ENCODE data around the gene SORL1. TPM values are rescaled to one million over a fixed set of nuclear protein-coding genes. Genes with fewer than 3 reads are reported as not detected.

The SORL1 gene
- total RNA-seq, 1 experiment from 2014 or later: 0.05 TPM

DNA sequence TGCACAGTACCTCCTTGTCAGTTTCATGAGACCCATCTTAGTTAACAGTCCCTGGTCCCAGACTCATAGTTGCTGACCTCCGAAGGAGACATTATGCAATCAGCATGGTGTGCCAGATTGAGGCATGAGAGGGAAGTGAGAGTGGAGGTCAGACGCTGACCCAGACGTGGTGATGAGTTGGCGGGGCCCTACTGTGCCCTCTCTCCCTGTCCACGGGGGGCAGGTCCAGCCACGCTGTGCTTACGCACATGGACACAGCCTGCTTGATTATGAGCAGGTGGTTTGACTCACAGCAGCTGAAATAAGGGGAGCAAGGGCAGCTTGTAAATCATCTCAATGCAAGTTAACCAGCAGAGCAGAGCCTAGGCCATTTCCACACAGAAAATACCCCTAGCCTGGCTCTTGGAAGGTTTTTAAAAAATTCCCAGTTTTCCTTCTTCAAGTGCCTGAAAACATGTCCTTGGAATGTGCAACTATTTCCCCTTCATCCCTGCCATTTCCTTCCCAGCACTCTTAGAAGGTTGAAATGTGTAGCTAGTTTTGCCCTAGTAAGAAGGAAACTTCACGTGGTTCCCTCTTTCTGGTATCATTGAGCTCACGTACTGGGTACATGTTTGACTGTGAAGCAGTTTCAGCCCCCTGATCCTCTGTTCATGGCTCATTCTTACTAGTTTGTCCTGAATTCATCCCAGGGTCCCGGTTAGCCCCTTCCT, 123.3 kb downstream of the SORL1 start:
- Histone ChIP-seq H3K9me3 (replicated peaks) (no peaks in the 10 kb centered on the region), H3K36me3 (no peaks in the 10 kb centered on the region), H3K4me3 (no peak overlapping the region), H3K27me3 (replicated peaks) (no peaks in the 10 kb centered on the region), H3K4me1 (replicated peaks) (no peaks in the 10 kb centered on the region), H3K27ac (no peak overlapping the region)
- no peak for DNase-seq (ENCODE audit: low read depth in 1 of 2, low spot score in 2 of 2)

DNA sequence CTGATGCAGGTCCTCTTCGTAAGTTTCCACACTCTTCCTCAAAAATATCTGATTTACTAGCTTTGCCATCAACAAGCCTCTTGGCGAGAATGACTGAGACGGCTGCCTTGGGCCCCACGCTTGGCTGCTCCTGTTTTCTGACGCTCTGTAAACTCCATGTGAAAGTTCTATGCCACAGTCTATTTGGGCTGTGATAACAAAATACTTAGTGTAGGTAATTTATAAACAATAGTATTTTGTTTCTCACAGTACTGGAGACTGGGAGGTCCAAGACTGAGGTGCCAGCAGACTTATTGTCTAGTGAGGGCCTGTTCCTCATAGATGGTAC, 123.8 kb downstream of the SORL1 start:
- Histone ChIP-seq H3K36me3 (no peaks in the 10 kb centered on the region), H3K27ac (no peak overlapping the region)
- no peak for DNase-seq (ENCODE audit: low read depth in 1 of 2, low spot score in 2 of 2)

DNA sequence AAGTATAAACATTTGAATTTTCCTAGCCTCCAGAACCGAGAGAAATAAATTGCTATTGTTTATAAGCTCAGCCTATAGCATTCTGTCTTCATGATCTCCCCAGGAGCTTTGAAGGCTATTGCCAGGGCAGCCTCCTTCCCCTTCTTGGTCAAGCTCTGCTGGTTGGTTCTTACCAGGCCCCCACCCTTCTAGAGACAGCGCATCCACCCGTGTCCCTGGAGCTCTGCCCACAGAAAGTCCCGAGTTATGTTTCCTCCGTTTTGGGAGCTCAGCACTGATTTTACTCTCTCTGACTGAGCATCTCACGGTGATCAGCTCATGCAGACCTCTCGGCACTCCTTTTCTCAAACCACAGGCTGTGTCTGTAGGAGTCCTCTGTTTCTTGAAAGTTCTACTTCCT, 124.4 kb downstream of the SORL1 start:
- no peaks in the 10 kb centered on the region for H3K4me1 ChIP-seq (replicated peaks)
- H3K36me3 ChIP-seq: no peaks in the 10 kb centered on the region
- H3K27ac ChIP-seq: no peak overlapping the region
- H3K9me3 ChIP-seq (replicated peaks): no peaks in the 10 kb centered on the region
- DNase-seq (ENCODE audit: low read depth in 1 of 2, low spot score in 2 of 2): no peak
- H3K4me3 ChIP-seq: no peak overlapping the region
- H3K27me3 ChIP-seq (replicated peaks): no peaks in the 10 kb centered on the region

More for the DNA sequence above, 123.8 kb downstream of the SORL1 start:
- Histone ChIP-seq H3K27me3 (replicated peaks) (no peaks in the 10 kb centered on the region), H3K4me1 (replicated peaks) (no peaks in the 10 kb centered on the region), H3K4me3 (no peak overlapping the region), H3K9me3 (replicated peaks) (no peaks in the 10 kb centered on the region)

DNA sequence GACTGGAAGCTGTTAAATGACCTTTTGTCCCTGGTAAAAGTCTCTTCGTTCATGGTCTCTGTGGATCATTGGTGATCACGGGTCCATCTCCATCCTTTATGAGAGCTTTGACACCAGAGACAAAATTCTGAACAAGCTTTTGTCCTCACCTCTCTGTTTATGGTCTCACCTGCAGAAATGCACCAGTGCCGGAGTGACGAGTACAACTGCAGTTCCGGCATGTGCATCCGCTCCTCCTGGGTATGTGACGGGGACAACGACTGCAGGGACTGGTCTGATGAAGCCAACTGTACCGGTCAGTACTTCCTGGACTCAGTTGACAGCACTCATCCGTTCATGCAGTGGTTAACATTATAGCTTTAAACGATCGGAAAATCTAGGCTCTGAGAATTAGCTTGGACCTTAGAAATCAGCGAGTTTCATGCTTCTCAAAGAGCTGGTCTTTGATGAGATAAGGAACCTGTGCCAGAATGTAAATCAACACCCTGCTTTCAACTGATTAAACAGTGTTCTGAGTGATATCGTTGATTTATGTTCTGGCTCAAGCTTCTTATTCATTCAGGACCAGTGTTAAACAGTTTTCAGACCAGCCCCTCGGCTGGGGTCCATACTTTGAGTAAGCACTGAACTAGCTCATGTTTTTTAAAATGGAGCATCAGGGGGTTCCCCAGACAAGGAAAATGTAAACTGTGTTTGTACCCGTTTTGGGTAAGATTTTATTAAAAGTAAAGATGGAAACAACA, 125.2 kb downstream of the SORL1 start:
- Histone ChIP-seq H3K4me1 (replicated peaks) (no peaks in the 10 kb centered on the region), H3K9me3 (replicated peaks) (no peaks in the 10 kb centered on the region), H3K4me3 (no peak overlapping the region), H3K36me3 (no peaks in the 10 kb centered on the region), H3K27me3 (replicated peaks) (no peaks in the 10 kb centered on the region), H3K27ac (no peak overlapping the region)
- DNase-seq (ENCODE audit: low read depth in 1 of 2, low spot score in 2 of 2): no peak

- Histone ChIP-seq H3K4me3 (no peak overlapping the region), H3K27ac (no peak overlapping the region), H3K9me3 (replicated peaks) (no peaks in the 10 kb centered on the region), H3K36me3 (no peaks in the 10 kb centered on the region), H3K4me1 (replicated peaks) (no peaks in the 10 kb centered on the region), H3K27me3 (replicated peaks) (no peaks in the 10 kb centered on the region)
- no peak for DNase-seq (ENCODE audit: low read depth in 1 of 2, low spot score in 2 of 2)
These were observed 126.3 kb downstream of the SORL1 start for GRCh38 chr11:121578251-121578976.

DNA sequence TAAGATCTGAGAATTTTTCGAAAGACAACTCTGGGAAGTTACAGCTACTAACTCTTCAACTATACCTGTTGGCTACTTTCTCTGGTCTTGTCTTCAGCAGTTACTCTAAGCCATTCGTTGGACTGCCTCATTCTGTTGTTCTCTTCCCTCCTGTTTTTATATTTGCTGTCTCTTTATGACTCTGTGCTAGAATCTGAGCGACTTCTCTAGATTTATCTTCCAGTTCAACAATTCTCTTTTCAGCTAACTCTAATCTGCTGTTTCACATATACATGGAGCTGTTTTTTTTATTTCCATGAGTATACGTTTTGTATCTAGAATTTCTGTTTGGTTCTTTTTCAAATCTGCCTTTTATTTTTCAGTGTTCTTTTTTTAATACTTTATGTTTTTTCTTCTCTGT, 128.0 kb downstream of the SORL1 start:
- H3K9me3 ChIP-seq (replicated peaks): no peaks in the 10 kb centered on the region
- H3K4me3 ChIP-seq: no peak overlapping the region
- no peaks in the 10 kb centered on the region for H3K27me3 ChIP-seq (replicated peaks)
- no peaks in the 10 kb centered on the region for H3K4me1 ChIP-seq (replicated peaks)
- no peak for DNase-seq (ENCODE audit: low read depth in 1 of 2, low spot score in 2 of 2)
- no peaks in the 10 kb centered on the region for H3K36me3 ChIP-seq
- H3K27ac ChIP-seq: no peak overlapping the region

- DNase-seq (ENCODE audit: low read depth in 1 of 2, low spot score in 2 of 2): no peak
- Histone ChIP-seq H3K9me3 (replicated peaks) (no peaks in the 10 kb centered on the region), H3K27ac (no peak overlapping the region)
These were observed 129.5 kb downstream of the SORL1 start for GRCh38 chr11:121581607-121582006.

DNA sequence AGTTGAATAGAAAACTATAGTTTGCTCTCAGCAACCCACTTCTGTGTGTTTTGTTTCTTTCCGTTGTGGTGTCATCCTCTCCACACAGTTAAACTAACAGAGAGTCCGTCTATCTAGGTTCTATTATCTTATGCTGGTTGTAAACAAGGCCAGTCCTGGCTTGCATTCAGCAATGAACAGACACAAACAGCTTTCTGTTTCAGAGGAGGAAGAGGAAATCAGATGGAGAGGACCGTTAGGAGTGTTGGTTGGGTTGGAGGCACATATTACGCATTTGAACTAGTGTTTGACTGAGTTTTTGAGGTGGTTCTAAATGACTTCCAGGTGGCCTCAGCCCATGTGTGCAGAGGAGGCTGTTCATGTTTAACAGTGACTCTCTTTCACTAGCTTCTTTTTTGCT, 130.2 kb downstream of the SORL1 start:
- DNase-seq (ENCODE audit: low read depth in 1 of 2, low spot score in 2 of 2): no peak
- no peaks in the 10 kb centered on the region for H3K9me3 ChIP-seq (replicated peaks)

More at GRCh38 chr11:121581607-121582006, 129.5 kb downstream of the SORL1 start:
- H3K4me1 ChIP-seq (replicated peaks): no peaks in the 10 kb centered on the region
- no peaks in the 10 kb centered on the region for H3K27me3 ChIP-seq (replicated peaks)
- H3K4me3 ChIP-seq: no peak overlapping the region
- no peaks in the 10 kb centered on the region for H3K36me3 ChIP-seq

GRCh38 chr11:121583825-121584224, 131.7 kb downstream of the SORL1 start:
- Histone ChIP-seq H3K27me3 (replicated peaks) (no peaks in the 10 kb centered on the region), H3K36me3 (no peaks in the 10 kb centered on the region), H3K4me1 (replicated peaks) (no peaks in the 10 kb centered on the region), H3K9me3 (replicated peaks) (no peaks in the 10 kb centered on the region), H3K27ac (no peak overlapping the region), H3K4me3 (no peak overlapping the region)
- no peak for DNase-seq (ENCODE audit: low read depth in 1 of 2, low spot score in 2 of 2)

More for the DNA sequence above, 130.2 kb downstream of the SORL1 start:
- no peaks in the 10 kb centered on the region for H3K4me1 ChIP-seq (replicated peaks)
- H3K27ac ChIP-seq: no peak overlapping the region
- no peaks in the 10 kb centered on the region for H3K36me3 ChIP-seq
- H3K4me3 ChIP-seq: no peak overlapping the region
- no peaks in the 10 kb centered on the region for H3K27me3 ChIP-seq (replicated peaks)

- no peak for DNase-seq (ENCODE audit: low read depth in 1 of 2, low spot score in 2 of 2)
- Histone ChIP-seq H3K36me3 (no peaks in the 10 kb centered on the region), H3K4me3 (no peak overlapping the region), H3K4me1 (replicated peaks) (no peaks in the 10 kb centered on the region), H3K9me3 (replicated peaks) (no peaks in the 10 kb centered on the region), H3K27ac (no peak overlapping the region), H3K27me3 (replicated peaks) (no peaks in the 10 kb centered on the region)
These were observed 134.6 kb downstream of the SORL1 start for GRCh38 chr11:121586750-121587149.

GRCh38 chr11:121587182-121587581, 135.1 kb downstream of the SORL1 start:
- Histone ChIP-seq H3K4me1 (replicated peaks) (no peaks in the 10 kb centered on the region), H3K27me3 (replicated peaks) (no peaks in the 10 kb centered on the region), H3K4me3 (no peak overlapping the region), H3K9me3 (replicated peaks) (no peaks in the 10 kb centered on the region), H3K27ac (no peak overlapping the region), H3K36me3 (no peaks in the 10 kb centered on the region)
- DNase-seq (ENCODE audit: low read depth in 1 of 2, low spot score in 2 of 2): no peak

- H3K27ac ChIP-seq: no peak overlapping the region
- no peaks in the 10 kb centered on the region for H3K4me1 ChIP-seq (replicated peaks)
- H3K9me3 ChIP-seq (replicated peaks): no peaks in the 10 kb centered on the region
- H3K36me3 ChIP-seq: no peaks in the 10 kb centered on the region
- H3K4me3 ChIP-seq: no peak overlapping the region
- no peak for DNase-seq (ENCODE audit: low read depth in 1 of 2, low spot score in 2 of 2)
- no peaks in the 10 kb centered on the region for H3K27me3 ChIP-seq (replicated peaks)
These were observed 136.6 kb downstream of the SORL1 start for GRCh38 chr11:121588747-121589146.

GRCh38 chr11:121589946-121590537, 137.9 kb downstream of the SORL1 start:
- Histone ChIP-seq H3K9me3 (replicated peaks) (no peaks in the 10 kb centered on the region), H3K27me3 (replicated peaks) (no peaks in the 10 kb centered on the region), H3K36me3 (no peaks in the 10 kb centered on the region), H3K27ac (no peak overlapping the region), H3K4me3 (no peak overlapping the region), H3K4me1 (replicated peaks) (no peaks in the 10 kb centered on the region)
- no peak for DNase-seq (ENCODE audit: low read depth in 1 of 2, low spot score in 2 of 2)

Measured in SJSA1 (cell line).